ENCODE measurements around the gene CAPZB. TPM values are rescaled to one million over a fixed set of nuclear protein-coding genes. Genes with fewer than 3 reads are reported as not detected.

Gene CAPZB
- total and polyA plus RNA-seq, 12 donors: 99.7 to 386 (median 164) TPM

DNA sequence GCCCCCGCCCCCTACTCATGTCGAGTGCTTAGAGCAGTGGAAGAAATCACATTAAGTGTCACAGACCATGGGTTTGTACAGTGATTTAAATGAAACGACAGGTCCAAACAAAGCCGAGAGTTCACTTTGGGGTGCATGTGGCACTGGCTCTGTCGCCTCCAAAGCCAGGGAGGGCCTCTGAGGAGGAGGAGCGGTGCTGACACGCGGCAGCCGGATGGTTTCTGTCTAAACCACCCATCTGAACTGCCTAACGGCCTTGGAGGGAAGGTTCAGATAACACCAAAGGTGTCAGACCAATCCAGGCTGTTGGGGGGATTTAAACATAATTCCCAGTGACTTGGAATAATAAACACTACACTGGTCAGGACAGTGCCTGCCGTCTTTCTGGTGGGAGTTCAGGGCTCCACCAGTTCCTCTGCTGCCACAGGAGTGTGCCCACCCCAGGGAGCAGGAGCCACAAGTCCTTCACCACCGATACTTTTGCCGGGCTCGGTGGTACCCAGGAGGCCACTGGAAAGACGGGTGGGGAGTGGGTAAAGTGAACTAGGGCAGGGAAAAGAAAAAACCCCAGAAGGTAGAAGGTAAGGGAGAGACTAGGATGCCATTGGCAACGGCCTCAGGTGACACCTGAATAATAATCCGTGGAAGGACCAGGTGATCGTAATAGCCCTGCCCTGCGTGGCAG, 95.0 kb downstream of the CAPZB start:
- no peaks in the 10 kb centered on the region for H3K27me3 ChIP-seq
- intact Hi-C loops (cut with DNase I): loop anchor here in 1 of 2 donors (5.0 kb wide), 1 partner anchor 262 kb away; no protein-coding TSS in a partner anchor
- H3K4me3 ChIP-seq: no peak overlapping the region
- H3K27ac ChIP-seq: peak overlapping the region in 4 of 5 donors; percentile 51 to 87 (median 54)
- TF ChIP-seq, protein P1, sequence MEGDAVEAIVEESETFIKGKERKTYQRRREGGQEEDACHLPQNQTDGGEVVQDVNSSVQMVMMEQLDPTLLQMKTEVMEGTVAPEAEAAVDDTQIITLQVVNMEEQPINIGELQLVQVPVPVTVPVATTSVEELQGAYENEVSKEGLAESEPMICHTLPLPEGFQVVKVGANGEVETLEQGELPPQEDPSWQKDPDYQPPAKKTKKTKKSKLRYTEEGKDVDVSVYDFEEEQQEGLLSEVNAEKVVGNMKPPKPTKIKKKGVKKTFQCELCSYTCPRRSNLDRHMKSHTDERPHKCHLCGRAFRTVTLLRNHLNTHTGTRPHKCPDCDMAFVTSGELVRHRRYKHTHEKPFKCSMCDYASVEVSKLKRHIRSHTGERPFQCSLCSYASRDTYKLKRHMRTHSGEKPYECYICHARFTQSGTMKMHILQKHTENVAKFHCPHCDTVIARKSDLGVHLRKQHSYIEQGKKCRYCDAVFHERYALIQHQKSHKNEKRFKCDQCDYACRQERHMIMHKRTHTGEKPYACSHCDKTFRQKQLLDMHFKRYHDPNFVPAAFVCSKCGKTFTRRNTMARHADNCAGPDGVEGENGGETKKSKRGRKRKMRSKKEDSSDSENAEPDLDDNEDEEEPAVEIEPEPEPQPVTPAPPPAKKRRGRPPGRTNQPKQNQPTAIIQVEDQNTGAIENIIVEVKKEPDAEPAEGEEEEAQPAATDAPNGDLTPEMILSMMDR (IDR thresholded peaks at IDR 0.05): no peak
- TF ChIP-seq POLR2A (IDR thresholded peaks at IDR 0.05): no peak
- H3K9me3 ChIP-seq (replicated peaks in 1 of 3): no peaks in the 10 kb centered on the region
- DNase-seq: no peak
- H3K4me1 ChIP-seq (replicated peaks in 1 of 2): peaks cover 13 to 40% of the 10 kb centered on the region in 2 donors
- H3K36me3 ChIP-seq (replicated peaks in 1 of 2): peaks cover 0 to 5% of the 10 kb centered on the region in 2 donors
- WGBS, 4 donors: 62 to 75% (median 72%) methylated on average over 19 of the region's 19 CpGs

DNA sequence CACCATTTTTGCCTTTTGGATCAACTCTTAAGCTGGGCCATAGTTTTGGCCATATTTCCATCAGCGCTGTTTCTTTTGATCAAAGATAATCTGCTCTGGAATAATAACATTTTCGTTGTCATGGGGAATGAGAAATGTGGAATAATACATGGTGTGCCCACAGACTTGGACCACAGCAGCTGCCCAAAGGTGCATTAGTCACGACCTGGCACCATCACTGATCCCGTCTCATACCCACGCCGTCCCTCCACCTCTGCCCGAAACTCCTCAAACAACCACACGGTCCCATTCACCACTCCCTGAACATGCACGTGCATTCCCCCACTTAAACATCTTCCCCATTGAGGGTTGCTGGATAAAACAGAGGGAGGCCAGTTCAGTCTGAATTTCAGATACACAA, 96.4 kb downstream of the CAPZB start:
- peaks cover 13 to 46% of the 10 kb centered on the region in 2 donors for H3K4me1 ChIP-seq (replicated peaks in 1 of 2)
- no peak overlapping the region for H3K27ac ChIP-seq
- intact Hi-C loops (cut with DNase I): loop anchor here in 1 of 2 donors (10.0 kb wide), 1 partner anchor 196 kb away; no protein-coding TSS in a partner anchor
- no peak for DNase-seq
- WGBS, 4 donors: 91 to 96% (median 93%) methylated on average over 9 of the region's 9 CpGs
- no peak overlapping the region for H3K4me3 ChIP-seq
- no peaks in the 10 kb centered on the region for H3K27me3 ChIP-seq
- TF ChIP-seq, protein P1 (IDR thresholded peaks at IDR 0.05): no peak
- TF ChIP-seq POLR2A (IDR thresholded peaks at IDR 0.05): no peak
- H3K36me3 ChIP-seq (replicated peaks in 1 of 2): peaks cover 0 to 15% of the 10 kb centered on the region in 2 donors
- no peaks in the 10 kb centered on the region for H3K9me3 ChIP-seq (replicated peaks in 1 of 3)

DNA sequence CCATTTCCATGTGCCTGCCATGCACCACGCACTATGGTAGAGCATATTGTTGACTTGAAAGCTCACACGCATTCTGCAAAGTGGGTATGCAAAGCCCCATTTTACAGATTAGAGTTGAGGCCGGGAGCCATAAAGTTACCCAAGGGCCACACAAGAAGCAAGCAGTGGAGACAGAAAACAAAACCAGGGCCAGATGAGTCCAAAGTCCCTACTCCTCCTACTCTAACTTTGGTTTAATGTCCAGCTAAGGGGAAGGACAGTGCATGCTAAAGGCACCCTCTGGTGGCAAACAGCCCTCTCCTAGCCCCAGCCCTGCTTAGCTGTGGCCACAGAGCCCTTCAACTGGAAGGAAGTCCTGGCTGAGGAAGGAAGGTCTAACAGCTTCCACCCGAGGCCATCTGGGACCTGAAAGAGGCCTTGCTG, 98.3 kb downstream of the CAPZB start:
- 84 to 90% (median 87%) methylated on average over 4 of the region's 4 CpGs for WGBS, 4 donors
- H3K36me3 ChIP-seq (replicated peaks in 1 of 2): peaks cover 0 to 18% of the 10 kb centered on the region in 2 donors
- DNase-seq: no peak
- no peaks in the 10 kb centered on the region for H3K27me3 ChIP-seq
- intact Hi-C loops (cut with DNase I): loop anchor here in 1 of 2 donors (10.0 kb wide), 1 partner anchor 198 kb away; no protein-coding TSS in a partner anchor
- H3K4me3 ChIP-seq: no peak overlapping the region
- peaks cover 13 to 42% of the 10 kb centered on the region in 2 donors for H3K4me1 ChIP-seq (replicated peaks in 1 of 2)
- H3K9me3 ChIP-seq (replicated peaks in 1 of 3): no peaks in the 10 kb centered on the region
- H3K27ac ChIP-seq: peak overlapping the region in 1 of 5 donors; percentile 59
- TF ChIP-seq POLR2A (IDR thresholded peaks at IDR 0.05): no peak
- TF ChIP-seq, protein P1 (IDR thresholded peaks at IDR 0.05): no peak

DNA sequence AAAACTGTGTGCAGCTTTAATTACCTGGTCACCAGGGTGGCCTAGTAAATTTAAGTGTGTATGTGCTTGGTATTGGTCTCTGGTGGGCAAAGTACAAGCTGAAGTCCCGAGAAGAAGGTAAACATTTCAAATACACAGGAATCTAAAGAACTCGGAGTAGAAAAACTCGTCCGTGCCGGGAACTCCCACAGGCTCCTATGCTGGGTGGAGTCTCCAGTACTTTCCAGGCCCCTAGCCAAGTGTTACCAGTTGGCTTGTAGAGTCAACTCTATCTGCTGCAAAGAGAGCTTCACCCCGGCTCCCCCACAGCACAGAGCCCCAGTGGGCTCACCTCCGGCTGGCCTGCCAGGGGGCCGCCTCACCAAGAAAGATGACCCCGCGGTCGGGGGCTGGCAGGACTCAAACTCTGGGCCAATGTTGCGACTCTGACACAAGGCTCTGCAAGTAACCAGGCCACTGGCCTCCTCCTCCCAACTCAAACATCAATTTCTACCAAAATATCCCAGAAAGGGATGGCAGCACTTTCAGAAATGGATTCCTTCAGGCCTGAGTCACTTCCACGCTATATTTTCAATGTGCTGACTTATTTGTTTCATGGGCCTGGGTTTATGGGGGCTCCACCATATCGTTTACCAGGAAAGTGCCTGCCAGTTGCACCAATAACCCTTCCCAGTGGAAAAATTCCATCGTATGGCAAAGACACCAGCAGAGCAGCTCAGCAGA, 99.3 kb downstream of the CAPZB start:
- 68 to 81% (median 76%) methylated on average over 14 to 15 of the region's 15 CpGs for WGBS, 4 donors
- intact Hi-C loops (cut with DNase I): loop anchor here in 1 of 2 donors (10.0 kb wide), 1 partner anchor 199 kb away; no protein-coding TSS in a partner anchor
- no peaks in the 10 kb centered on the region for H3K9me3 ChIP-seq (replicated peaks in 1 of 3)
- peaks cover 5 to 33% of the 10 kb centered on the region in 2 donors for H3K4me1 ChIP-seq (replicated peaks in 1 of 2)
- peaks cover 0 to 18% of the 10 kb centered on the region in 2 donors for H3K36me3 ChIP-seq (replicated peaks in 1 of 2)
- H3K4me3 ChIP-seq: no peak overlapping the region
- DNase-seq: peak in 3 of 7 donors; percentile 37 to 50 (median 46)
- no peaks in the 10 kb centered on the region for H3K27me3 ChIP-seq
- no peak for TF ChIP-seq POLR2A (IDR thresholded peaks at IDR 0.05)
- TF ChIP-seq, protein P1 (IDR thresholded peaks at IDR 0.05): no peak
- peak overlapping the region in 2 of 5 donors; percentile 41 to 59 for H3K27ac ChIP-seq

Measured in adrenal gland (tissue), 12 donors.